Posterior cingulate gyrus (tissue), 11 donors: ENCODE data around the gene BTF3.
"Not testable (repeated sequence)": the region's sequence is repeated elsewhere in the genome, so short reads cannot be mapped to it uniquely, and the experiment has no call there.

Experiments used
- DNase-seq, 10 donors: peaks; one replicate each; pipeline versions ENCODE4 v3.0.0 to v3.0.0-alpha.2; 2020 to 2021; ENCODE audit warnings: mixed read lengths in 3 of 10
- intact Hi-C: fragments of 100-400 bp; cut with DNase I; formaldehyde crosslinking; loops from one replicate; pipeline ENCODE4 v1.15.1; 2023

BTF3 gene

GRCh38 chr5:73498057-73498992 is at the start of gene BTF3:
TSS of gene BTF3 (plus strand) at chr5:73498442. CDS start at chr5:73498668, 226 bp downstream.
- DNase-seq: peak; percentile 96 to 100 (median 99)
- intact Hi-C loops: loop anchor here (2.0 kb wide), 1 partner anchor 66 kb away; the partner anchor contains the start of genes ANKRA2 and UTP15

- intact Hi-C loops: no loop called here
- DNase-seq: peak in 5 of 10 donors; percentile 8 to 84 (median 45)
Measured at GRCh38 chr5:73448463-73449136, 49.6 kb upstream of the BTF3 start, which contains the start of gene FOXD1. TSS of gene FOXD1 (minus strand) at chr5:73448777. CDS start at chr5:73448362, 415 bp downstream.

GRCh38 chr5:73450137-73450536 is 48.1 kb upstream of the BTF3 start:
- intact Hi-C loops: loop anchor here (5.0 kb wide), 1 partner anchor 233 kb away; no protein-coding TSS in a partner anchor
- no peak for DNase-seq

- intact Hi-C loops: loop anchor here (5.0 kb wide), 1 partner anchor 233 kb away; no protein-coding TSS in a partner anchor
- DNase-seq: no peak
Measured at GRCh38 chr5:73450672-73451223, 47.5 kb upstream of the BTF3 start.

GRCh38 chr5:73451224-73452130 is 46.8 kb upstream of the BTF3 start:
- intact Hi-C loops: loop anchor here (5.0 kb wide), 1 partner anchor 234 kb away; no protein-coding TSS in a partner anchor
- DNase-seq: peak in 5 of 10 donors; percentile 9 to 92 (median 56)

- intact Hi-C loops: loop anchor here (5.0 kb wide), 1 partner anchor 235 kb away; no protein-coding TSS in a partner anchor
- DNase-seq: no peak
Measured at GRCh38 chr5:73452215-73452614, 46.0 kb upstream of the BTF3 start.

- intact Hi-C loops: loop anchor here (5.0 kb wide), 1 partner anchor 237 kb away; no protein-coding TSS in a partner anchor
- peak in 1 of 10 donors; percentile 22 for DNase-seq
Measured at GRCh38 chr5:73454379-73455036, 43.7 kb upstream of the BTF3 start.

- DNase-seq, intact Hi-C loops: not testable (repeated sequence)
Measured at GRCh38 chr5:73456462-73456861, 41.8 kb upstream of the BTF3 start.

- intact Hi-C loops: no loop called here
- no peak for DNase-seq
Measured at GRCh38 chr5:73459366-73459765, 38.9 kb upstream of the BTF3 start.

GRCh38 chr5:73460133-73460532 is 38.1 kb upstream of the BTF3 start:
- no peak for DNase-seq
- intact Hi-C loops: no loop called here

GRCh38 chr5:73464016-73464745 is 34.1 kb upstream of the BTF3 start:
- no peak for DNase-seq
- intact Hi-C loops: no loop called here

- DNase-seq, intact Hi-C loops: not testable (repeated sequence)
Measured at GRCh38 chr5:73468638-73469037, 29.6 kb upstream of the BTF3 start.

GRCh38 chr5:73469878-73470277 is 28.4 kb upstream of the BTF3 start:
- intact Hi-C loops: no loop called here
- DNase-seq: no peak

- intact Hi-C loops: no loop called here
- DNase-seq: no peak
Measured at GRCh38 chr5:73471654-73472053, 26.6 kb upstream of the BTF3 start.

GRCh38 chr5:73472116-73472515 is 26.1 kb upstream of the BTF3 start:
- DNase-seq: no peak
- intact Hi-C loops: no loop called here

GRCh38 chr5:73480500-73480899 is 17.7 kb upstream of the BTF3 start:
- intact Hi-C loops: no loop called here
- DNase-seq: no peak

GRCh38 chr5:73482383-73483136 is 15.7 kb upstream of the BTF3 start:
- peak in 1 of 10 donors; percentile 8 for DNase-seq
- intact Hi-C loops: no loop called here

GRCh38 chr5:73483676-73484075 is 14.6 kb upstream of the BTF3 start:
- intact Hi-C loops: no loop called here
- DNase-seq: no peak
